Breast epithelium (tissue), 3 donors: ENCODE measurements around the gene DYNC2LI1.

Source experiments
- POLR2A ChIP-seq: fragments of 450-650 bp; IDR thresholded peaks from one replicate; pipeline ENCODE4 v1.6.1; 2016; ENCODE audit warnings: antibody characterized with exemption, mild to moderate bottlenecking, moderate library complexity
- POLR2AphosphoS5 ChIP-seq, 3 donors: sonication (generic); formaldehyde crosslinking; IDR thresholded peaks; one replicate each; pipeline ENCODE4 v1.6.1; 2017; ENCODE audit warnings: antibody characterized with exemption in 3 of 3
- TF ChIP-seq, protein P1 (sequence below), 3 donors: fragments of 450-650 bp; IDR thresholded peaks; one replicate each; pipeline ENCODE4 v1.5.1; 2016 to 2017; ENCODE audit warnings: antibody characterized with exemption in 3 of 3, mild to moderate bottlenecking in 3 of 3, moderate library complexity in 3 of 3

DNA sequence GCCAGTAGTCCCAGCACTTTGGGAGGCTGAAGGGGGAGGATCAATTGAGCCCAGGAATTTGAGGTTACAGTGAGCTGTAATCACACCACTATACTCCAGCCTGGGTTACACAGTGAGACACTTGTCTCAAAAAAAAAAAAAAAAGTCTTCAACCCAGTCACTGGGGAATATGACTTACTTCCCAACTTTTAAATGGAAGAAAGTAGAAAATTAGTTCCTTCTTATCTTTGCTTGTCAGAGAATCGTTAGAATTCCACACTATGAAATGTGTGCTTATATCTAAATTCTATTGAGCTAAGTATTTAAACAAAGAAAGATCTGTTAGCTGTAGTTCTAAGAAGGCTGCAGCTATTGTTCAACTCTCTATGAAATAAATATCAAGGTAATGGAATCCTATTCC lies 22.4 kb downstream of the DYNC2LI1 start:
- TF ChIP-seq, protein P1, sequence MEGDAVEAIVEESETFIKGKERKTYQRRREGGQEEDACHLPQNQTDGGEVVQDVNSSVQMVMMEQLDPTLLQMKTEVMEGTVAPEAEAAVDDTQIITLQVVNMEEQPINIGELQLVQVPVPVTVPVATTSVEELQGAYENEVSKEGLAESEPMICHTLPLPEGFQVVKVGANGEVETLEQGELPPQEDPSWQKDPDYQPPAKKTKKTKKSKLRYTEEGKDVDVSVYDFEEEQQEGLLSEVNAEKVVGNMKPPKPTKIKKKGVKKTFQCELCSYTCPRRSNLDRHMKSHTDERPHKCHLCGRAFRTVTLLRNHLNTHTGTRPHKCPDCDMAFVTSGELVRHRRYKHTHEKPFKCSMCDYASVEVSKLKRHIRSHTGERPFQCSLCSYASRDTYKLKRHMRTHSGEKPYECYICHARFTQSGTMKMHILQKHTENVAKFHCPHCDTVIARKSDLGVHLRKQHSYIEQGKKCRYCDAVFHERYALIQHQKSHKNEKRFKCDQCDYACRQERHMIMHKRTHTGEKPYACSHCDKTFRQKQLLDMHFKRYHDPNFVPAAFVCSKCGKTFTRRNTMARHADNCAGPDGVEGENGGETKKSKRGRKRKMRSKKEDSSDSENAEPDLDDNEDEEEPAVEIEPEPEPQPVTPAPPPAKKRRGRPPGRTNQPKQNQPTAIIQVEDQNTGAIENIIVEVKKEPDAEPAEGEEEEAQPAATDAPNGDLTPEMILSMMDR (IDR thresholded peaks at IDR 0.05): no peak
- TF ChIP-seq POLR2AphosphoS5 (IDR thresholded peaks at IDR 0.05) (no peak), POLR2A (no peak)
